Measurements from ENCODE around the gene FTCD. TPM values are rescaled to one million over a fixed set of nuclear protein-coding genes. Genes with fewer than 3 reads are reported as not detected.

FTCD gene
- polyA plus RNA-seq, 1 experiment, result not detected

DNA sequence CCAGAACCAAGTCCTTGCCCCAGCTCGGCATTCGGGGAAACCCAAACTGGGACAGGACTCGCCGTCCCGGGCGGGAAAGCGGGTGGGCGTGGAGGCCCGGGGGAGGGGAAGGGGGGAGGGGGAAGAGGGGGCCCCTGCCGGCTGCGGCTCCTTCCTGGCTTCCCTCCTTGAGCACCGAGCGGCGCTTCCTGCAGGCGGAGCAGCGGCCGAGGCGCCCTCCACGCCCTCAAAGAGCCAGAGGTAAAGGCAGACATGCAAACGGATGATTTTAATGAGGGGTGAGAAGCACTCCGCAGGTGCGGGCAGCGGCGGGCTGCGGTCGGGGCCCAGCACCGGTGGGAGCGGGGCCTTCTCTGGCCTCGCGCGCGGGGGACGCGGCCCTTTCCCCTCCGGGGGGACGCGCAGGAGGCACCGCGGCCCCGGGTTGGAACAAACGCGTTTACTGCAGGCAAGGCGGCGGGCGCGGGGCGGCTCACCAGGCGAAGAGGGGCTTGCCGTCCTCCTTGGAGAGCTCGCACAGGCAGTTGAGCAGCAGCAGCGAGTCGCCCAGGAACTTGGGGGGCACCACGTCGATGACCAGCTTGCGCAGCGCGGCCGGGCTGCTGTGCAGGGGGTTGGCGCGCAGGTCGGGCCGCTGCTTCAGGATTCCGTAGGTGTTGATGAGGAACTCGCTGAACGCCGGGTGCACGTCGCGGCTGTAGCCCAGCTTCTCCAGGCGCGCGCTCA, 5.7 kb upstream of the FTCD start:
- H3K9me3 ChIP-seq (ENCODE audit: control insufficient read depth, insufficient read depth, low read length), result peaks cover 6% of the 10 kb centered on the region; the same call in 1 of the 2 replicates
- TF ChIP-seq, protein P1, sequence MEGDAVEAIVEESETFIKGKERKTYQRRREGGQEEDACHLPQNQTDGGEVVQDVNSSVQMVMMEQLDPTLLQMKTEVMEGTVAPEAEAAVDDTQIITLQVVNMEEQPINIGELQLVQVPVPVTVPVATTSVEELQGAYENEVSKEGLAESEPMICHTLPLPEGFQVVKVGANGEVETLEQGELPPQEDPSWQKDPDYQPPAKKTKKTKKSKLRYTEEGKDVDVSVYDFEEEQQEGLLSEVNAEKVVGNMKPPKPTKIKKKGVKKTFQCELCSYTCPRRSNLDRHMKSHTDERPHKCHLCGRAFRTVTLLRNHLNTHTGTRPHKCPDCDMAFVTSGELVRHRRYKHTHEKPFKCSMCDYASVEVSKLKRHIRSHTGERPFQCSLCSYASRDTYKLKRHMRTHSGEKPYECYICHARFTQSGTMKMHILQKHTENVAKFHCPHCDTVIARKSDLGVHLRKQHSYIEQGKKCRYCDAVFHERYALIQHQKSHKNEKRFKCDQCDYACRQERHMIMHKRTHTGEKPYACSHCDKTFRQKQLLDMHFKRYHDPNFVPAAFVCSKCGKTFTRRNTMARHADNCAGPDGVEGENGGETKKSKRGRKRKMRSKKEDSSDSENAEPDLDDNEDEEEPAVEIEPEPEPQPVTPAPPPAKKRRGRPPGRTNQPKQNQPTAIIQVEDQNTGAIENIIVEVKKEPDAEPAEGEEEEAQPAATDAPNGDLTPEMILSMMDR (IDR thresholded peaks at IDR 0.05; ENCODE audit: low read depth, low read length), result no peak
- no peak for DNase-seq (ENCODE audit: low read depth, low spot score)
- CTCF ChIA-PET, result interaction anchor here (1.2 kb wide), 1 partner anchor 7 kb away, joined by 4 read pairs; no protein-coding TSS in a partner anchor
- H3K4me3 ChIP-seq (ENCODE audit: low read depth, low read length), result no peak overlapping the region
- POLR2A ChIA-PET, result no interaction called here
- H3K27me3 ChIP-seq (ENCODE audit: control insufficient read depth, insufficient read depth, low read length), result peaks cover 21% of the 10 kb centered on the region
- no peak overlapping the region for H3K27ac ChIP-seq (ENCODE audit: low read depth, low read length)

DNA sequence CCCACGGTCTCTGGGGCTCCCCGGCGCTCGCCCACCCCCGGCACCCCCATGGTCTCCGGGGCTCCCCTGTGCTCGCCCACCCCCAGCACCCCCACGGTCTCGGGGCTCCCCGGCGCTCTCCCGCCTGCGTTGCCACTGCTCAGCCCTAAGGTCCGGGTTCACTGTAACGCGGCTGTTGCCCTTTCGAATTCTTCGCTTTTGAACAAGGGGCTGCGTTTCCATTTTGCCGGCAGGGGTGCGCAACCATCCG, 5.2 kb upstream of the FTCD start:
- CTCF ChIA-PET, result interaction anchor here (0.7 kb wide), 1 partner anchor 17 kb away, joined by 4 read pairs; no protein-coding TSS in a partner anchor
- POLR2A ChIA-PET, result no interaction called here
- Histone ChIP-seq H3K27ac (ENCODE audit: low read depth, low read length) (no peak overlapping the region), H3K4me3 (ENCODE audit: low read depth, low read length) (no peak overlapping the region), H3K9me3 (ENCODE audit: control insufficient read depth, insufficient read depth, low read length) (peaks cover 6% of the 10 kb centered on the region; the same call in 1 of the 2 replicates), H3K27me3 (ENCODE audit: control insufficient read depth, insufficient read depth, low read length) (peaks cover 21% of the 10 kb centered on the region)
- TF ChIP-seq, protein P1 (IDR thresholded peaks at IDR 0.05; ENCODE audit: low read depth, low read length), result no peak
- no peak for DNase-seq (ENCODE audit: low read depth, low spot score)

DNA sequence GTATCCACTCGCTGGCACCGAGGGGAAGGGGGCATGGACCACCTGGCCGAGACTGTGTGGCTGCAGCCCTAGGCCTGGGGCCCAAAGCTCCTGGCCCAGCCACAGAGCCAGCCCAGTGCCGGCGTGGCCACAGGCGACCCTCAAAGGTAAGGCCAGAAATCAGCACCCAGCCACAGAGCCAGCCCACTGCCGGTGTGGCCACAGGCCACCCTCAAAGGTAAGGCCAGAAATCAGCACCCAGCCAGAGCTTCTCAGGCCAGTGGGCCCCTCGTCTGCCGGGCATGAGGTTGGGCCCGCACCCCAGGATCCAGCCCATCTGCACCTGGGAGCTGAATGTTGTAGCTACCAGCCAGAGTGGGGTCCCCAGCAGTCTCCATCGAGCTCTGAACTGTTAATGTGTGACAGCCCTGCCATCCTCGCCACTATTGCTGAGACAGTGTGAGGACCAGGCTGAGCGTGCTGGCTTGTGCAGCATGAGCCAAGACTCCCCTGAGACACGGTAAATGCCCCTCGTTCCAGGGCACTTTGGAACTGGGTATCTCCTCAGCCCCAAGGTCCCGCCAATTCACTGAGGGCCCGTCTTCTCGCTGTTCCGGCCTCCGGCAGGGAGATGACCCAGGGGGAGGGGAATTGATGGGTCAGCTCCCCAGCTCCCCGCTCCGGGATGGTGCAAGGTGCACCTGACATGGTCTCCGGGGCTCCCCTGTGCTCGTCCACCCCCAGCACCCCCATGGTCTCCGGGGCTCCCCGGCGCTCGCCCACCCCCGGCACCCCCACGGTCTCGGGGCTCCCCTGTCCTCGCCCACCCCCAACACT, 4.7 kb upstream of the FTCD start:
- Histone ChIP-seq H3K9me3 (ENCODE audit: control insufficient read depth, insufficient read depth, low read length) (peaks cover 6% of the 10 kb centered on the region; the same call in 1 of the 2 replicates), H3K27me3 (ENCODE audit: control insufficient read depth, insufficient read depth, low read length) (peaks cover 21% of the 10 kb centered on the region), H3K27ac (ENCODE audit: low read depth, low read length) (no peak overlapping the region), H3K4me3 (ENCODE audit: low read depth, low read length) (no peak overlapping the region)
- DNase-seq (ENCODE audit: low read depth, low spot score), result no peak
- POLR2A ChIA-PET, result no interaction called here
- TF ChIP-seq, protein P1 (IDR thresholded peaks at IDR 0.05; ENCODE audit: low read depth, low read length), result no peak
- CTCF ChIA-PET, result interaction anchor here (0.7 kb wide), 1 partner anchor 17 kb away, joined by 4 read pairs; no protein-coding TSS in a partner anchor

DNA sequence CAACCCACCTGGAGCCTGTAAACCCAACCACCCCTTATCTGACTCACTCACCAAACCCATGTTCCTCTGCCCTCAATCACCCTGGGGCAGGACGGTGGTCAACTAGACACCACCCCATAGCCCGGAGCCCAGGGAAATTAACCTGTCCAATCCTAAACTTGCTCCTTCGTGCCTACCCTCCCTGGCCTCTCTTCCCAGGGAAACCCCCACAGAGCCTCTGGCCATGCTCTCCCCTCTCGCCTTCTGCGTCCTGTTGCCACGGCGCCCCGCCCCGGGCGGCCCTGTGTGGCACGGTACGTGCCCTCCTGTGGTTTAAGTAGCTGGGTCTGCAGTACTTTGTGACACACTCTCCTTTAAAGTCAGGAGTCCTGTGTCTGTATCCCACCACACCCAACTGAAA, 4.0 kb upstream of the FTCD start:
- CTCF ChIA-PET, result interaction anchor here (1.1 kb wide), 1 partner anchor 16 kb away, joined by 3 read pairs; no protein-coding TSS in a partner anchor
- TF ChIP-seq, protein P1 (IDR thresholded peaks at IDR 0.05; ENCODE audit: low read depth, low read length), result no peak
- Histone ChIP-seq H3K4me3 (ENCODE audit: low read depth, low read length) (no peak overlapping the region), H3K27me3 (ENCODE audit: control insufficient read depth, insufficient read depth, low read length) (peaks cover 18% of the 10 kb centered on the region), H3K27ac (ENCODE audit: low read depth, low read length) (no peak overlapping the region), H3K9me3 (ENCODE audit: control insufficient read depth, insufficient read depth, low read length) (peaks cover 6% of the 10 kb centered on the region; the same call in 1 of the 2 replicates)
- DNase-seq (ENCODE audit: low read depth, low spot score), result no peak
- POLR2A ChIA-PET, result no interaction called here

Data from AG04450 (cell line).